HG03342 (cell line): ENCODE results near the gene RAD51B.

ENCODE experiments used
- ATAC-seq: cut with Tn5 transposase; IDR thresholded peaks from one replicate; pipeline ENCODE4 v1.9.1; 2021; ENCODE audit warnings: mild to moderate bottlenecking, moderate library complexity; ENCODE audit not compliant: unreplicated experiment

RAD51B gene

DNA sequence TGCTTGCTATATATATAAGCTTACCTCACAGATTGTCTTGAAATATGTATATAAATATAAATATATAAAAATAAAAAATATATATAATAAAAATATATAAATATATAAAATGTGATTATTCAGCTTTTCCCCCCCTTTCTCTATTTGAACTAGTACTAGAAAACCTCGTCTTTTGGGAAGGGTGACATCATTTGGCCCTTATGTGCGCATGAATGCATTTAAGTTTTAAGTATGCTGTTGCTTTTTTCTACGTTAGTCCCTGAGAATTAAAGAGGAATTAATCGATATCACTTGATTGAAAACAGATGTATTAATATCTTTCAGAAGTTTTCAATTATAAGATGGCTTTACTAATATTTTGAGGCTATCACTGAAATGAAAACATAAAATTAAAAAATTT lies 69.9 kb downstream of the RAD51B start:
- ATAC-seq: no peak

DNA sequence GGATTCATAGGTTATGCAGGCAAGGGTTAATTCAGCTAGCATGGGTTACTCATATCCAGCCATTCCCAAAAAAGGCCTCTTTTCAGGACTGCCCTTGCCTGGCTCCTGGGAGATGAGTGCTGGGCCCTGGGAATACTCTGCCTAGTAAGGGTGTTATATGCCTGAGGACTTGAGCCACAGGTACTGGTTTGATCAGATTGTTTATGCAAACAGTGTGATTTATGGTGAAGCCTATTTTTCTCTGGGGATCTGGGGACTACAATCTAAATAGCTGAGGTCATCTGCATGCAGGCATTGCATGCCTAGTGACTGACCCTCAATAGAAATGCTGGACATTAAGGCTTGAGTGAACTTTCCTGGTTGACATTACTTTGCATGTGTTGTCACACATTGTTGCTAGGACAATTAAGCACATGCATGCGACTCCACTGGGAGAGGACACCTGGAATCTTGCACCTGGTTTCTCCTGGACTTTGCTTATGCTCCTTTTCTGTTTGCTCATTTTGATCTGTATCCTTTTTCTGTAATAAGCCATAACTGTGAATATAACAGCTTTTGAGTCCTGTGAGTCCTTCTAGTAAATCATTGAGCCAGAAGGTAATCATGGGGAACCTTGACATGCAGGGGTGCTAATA lies 73.0 kb downstream of the RAD51B start:
- ATAC-seq: no peak

DNA sequence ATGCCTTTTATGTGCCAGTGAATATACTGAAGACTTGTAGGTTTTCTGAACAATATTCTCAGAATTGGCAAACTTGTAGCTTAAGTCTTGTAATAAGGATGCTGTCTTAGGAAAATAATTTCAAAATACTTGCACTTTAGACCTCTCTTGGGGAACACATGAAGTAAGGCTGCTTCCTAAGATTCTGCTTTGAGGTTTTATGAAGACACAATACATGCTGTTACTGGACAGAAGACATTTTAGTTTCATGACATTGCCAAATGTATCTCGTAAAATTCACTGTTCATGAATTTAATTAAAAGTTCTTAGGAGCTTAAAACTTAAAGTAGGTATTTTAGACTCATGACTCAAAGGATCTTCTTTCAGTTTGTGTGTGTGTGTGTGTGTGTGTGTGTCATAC lies 80.7 kb downstream of the RAD51B start:
- ATAC-seq: no peak

DNA sequence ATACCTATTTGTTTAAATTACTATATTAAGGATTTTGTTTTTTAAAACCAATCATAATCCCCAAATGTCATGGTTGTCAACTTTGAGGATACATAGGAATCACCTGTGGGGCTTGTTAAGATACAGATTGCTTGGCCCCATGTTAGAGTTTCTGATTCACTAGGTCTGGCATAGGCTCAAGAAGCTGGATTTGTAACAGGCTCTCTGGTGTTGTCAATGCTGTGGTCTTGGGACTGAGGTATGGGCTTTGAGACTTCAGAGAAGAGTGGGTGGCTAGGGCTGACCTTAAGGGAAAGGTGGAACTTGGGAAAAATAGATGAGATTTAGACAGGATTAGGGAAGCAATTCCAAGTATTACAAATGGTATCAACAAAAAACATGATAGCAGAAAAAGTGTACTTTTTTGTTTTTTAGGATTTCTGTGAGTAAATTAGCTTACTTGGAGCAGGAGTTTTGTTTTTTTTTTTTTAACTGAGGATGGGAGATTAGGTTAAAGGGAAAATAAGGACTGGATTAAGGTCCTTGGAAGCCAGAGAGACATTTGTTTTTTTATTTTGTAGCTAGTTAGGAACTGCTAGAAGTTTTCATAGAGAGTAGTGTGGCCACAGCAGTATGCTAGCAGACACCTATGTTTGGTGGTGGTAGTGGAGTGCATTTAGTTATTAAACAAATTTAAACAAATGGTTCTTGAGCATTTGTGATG lies 88.6 kb downstream of the RAD51B start:
- no peak for ATAC-seq

DNA sequence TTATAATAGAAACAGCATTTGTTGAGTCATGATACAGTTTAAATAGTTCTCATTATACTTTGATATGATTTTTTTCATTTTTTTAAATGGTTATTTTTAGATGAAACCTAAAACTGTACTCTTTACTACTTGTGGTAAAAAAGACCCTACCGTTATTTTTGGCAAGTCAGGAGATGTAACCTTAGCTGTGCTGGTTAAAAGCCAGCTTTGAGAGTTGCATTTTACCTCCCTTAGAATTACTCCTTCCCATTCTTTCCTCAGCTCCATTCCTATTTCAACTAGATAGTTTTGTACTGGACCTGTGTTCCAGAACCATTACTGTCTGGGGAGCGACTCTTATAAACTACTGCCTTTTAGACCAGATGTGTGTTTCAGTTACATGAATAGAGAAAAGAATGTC lies 92.0 kb downstream of the RAD51B start:
- no peak for ATAC-seq

DNA sequence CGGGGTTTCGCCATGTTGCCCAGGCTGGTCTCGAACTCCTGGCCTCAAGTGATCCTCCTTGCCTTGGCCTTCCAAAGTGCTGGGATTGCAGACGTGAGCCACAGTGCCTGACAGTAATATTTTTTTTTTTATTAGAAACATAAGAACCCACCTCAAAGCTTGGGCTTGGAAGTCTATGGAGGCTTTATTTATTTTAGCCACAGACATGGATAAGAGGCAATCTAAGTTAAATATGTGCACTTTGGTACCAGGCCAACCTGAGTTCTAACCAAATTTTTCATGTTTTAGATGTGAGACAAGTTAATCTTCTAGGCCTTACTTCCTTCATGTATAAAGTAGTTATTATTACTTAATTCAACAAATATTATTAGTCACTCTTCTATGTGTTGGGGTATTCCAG lies 96.9 kb downstream of the RAD51B start:
- no peak for ATAC-seq

DNA sequence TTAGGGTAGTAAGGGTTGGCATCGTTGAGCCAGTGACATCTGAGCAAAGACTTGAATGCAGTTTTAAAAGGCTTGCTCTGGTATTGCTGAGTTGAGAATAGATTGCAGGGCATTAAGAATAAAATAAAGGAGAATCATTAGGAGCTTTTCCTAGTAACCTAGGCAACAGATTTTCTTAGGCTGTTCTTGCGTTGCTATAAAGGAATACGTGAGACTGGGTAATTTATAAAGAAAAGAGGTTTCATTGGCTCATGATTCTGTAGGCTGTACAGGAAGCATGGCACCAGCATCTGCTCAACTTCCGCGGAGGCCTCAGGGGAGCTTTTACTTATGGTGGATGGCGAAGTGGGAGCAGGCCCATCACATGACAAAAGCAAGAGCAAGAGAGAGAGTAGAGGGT lies 97.4 kb downstream of the RAD51B start:
- no peak for ATAC-seq

DNA sequence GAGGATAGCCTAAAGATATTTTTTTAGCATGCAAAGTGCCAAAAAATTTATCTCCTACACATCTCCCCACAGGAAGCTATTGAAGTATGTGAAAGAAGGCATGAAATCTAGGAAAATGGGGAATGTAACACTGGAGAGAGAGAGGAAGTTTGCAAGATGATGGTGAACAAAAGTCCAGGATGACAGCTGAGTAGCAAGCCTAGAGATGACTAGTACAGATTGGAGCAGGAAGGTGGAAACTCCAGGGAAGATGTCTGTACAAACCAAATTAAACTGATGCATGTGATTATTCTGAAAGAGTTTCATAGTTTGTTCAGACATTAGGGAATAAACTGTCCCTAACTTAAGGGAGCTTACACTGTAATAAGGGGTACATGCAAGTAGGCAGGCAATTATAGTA lies 99.3 kb downstream of the RAD51B start:
- no peak for ATAC-seq

DNA sequence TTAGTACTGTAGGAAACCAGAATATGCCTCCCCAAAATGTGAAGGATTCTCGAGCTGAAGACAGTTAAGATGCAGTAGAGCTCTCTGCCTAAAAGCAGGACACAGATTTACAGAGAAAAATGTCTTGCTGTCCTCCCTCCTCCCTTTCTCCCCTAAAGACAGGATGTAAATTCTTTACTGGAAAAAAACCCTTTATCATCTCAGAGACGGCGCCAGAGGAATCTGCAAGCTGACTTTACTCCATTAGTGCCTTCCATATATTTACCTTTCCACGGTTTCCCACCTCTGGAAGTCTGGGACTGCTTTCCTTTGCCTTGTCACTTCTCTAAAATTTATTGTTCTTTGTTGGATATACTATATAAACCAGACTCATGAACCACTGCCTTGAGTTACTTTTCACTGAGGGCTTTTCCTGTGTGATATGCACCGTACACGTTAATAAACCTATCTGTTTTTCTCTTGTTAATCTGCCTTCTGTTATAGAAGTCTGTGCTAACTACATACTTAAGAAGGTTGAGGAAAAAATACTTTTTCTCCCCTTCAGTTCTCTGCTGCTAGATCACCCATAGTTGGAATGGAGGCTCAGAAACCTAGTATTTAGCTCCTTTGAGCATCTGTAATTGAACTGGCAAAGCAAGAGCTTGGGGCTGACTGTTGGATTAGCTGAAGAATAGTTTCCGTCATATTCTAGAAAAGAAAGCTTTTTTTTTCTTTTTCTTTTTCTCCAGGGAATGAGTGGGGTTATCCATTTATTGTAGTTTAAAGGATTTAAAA lies 99.9 kb downstream of the RAD51B start:
- ATAC-seq: no peak

DNA sequence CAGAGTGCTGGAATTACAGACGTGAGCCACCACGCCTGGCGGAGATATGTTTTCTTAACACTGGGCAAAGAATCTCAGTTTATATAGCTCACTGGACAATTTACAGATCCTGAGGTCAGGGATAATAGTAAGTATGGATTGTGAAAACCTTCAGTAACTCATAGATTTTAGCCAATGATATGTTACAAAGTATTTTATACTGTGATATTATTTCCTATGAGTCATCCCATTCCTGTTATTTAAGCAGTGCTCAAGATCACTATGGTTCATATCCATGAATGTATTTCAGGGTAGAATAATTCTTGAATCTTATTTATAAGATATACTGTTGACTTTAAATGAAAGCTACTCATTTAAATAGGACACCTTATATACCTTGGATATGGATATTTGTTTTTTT lies 107.2 kb downstream of the RAD51B start:
- no peak for ATAC-seq

DNA sequence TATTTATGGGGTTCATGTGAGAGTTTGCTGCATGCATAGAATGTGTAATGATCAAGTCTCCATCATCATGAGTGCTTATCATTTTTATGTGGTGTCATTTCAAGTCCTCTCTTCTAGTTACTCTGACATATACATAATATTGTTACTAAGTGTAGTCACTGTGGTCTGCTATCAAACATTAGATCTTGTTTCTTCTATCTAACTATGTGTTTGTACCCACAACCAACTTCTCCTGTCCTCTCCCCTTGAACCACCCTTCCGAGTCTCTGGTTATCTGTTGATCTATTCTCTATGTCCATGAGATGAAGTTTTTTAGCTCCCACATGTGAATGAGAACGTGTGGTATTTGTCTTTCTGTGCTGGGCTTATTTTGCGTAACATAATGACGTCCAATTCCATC lies 107.7 kb downstream of the RAD51B start:
- no peak for ATAC-seq

DNA sequence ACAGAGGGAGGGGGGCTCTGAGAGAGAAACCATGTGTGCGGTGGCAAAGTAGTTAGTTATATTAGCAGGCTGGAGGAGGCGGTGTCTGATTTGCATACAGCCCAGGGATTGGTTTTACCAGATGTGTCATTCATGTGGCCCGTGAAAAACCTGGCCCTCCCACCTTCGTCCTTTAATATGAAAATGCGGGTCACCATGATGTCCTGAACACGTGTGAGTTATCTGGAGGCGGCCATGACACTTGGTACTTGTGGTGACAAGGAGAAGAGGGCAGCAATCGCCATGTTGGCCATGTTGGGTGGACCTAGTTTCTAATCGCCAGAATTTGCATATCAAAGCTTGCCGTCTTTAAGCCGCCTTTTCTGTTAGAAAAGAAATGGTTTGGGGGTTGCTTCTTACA lies 108.8 kb downstream of the RAD51B start:
- no peak for ATAC-seq

DNA sequence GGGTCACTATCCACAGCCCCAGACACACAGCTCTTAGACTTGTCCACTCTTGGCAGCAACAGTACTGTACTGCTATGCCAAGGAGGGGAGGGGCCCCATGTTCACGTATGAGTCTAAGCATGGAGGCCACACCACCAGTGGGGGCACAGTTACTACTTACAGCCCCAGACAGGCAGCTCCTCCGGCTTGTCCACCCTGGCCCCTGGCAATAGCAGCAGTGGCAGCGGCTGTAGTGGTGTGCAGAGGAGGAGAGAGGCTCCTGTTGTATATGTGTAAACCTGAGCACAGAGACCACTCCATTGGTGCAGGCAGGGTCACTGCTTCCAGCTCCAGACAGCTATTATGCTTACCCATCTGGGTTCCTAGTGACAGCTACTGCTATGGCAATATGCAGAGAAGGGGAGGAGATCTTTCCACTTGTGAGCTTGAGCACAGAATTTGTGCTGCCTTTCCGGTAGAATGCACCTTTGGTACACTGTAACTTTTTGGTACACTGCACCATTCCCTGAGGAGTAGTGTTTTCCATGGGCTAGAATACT lies 113.2 kb downstream of the RAD51B start:
- ATAC-seq: no peak

DNA sequence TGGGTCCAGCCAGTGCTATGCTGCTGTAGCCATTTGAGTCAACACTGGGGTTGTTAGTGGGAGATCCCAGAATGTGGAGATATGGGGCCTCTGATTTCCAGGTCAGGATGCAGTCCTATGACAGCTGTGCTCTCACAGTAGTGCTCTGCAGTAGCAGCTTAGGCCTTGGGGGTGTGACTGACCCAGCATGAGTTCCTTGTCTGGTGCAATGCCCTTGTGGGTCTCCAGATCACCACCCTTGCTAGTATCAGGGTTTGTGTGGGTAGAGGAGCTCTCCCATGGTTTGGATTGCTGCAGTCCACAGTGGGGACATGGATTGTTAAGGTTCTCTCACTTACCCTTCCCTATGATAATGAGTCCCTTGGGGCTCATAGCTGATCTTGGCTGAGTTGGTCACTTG lies 113.7 kb downstream of the RAD51B start:
- no peak for ATAC-seq

DNA sequence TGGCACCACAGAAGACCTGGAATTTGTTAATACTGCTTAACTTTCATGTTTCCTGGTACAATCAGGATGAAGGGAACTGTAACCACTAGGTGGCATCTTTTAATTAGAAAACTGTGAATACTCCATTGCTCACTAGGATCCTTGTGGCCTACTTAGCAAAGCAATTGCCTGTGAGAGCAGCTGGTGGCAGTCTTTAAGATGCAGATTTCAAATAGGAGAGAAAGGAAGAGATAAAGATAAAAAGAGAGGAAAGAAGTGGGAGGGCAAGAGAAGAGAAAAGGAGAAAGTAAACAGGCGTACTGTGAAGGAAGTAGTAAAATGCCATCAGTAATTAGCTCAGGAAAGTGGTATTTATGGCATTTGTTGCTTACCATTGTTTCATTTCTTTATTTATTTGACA lies 114.5 kb downstream of the RAD51B start:
- no peak for ATAC-seq

DNA sequence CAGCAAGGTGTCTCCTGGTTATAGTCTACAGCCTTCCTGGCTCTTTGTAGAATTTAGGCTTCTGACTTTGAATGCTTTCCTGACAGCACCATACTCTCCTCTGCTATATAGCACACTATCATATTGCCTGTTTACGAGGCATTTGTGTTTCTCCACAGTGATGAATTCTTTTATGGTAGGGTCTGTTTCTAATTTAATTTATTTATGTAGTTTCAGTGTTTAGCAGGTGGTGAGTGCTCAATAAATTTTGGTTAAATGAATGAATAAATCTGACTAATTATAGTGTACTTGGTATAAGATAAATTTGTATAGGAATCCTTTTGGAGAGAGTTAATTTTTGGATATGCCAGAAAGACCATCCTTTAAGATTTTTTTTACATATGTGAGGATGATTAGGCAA lies 115.3 kb downstream of the RAD51B start:
- ATAC-seq: no peak

DNA sequence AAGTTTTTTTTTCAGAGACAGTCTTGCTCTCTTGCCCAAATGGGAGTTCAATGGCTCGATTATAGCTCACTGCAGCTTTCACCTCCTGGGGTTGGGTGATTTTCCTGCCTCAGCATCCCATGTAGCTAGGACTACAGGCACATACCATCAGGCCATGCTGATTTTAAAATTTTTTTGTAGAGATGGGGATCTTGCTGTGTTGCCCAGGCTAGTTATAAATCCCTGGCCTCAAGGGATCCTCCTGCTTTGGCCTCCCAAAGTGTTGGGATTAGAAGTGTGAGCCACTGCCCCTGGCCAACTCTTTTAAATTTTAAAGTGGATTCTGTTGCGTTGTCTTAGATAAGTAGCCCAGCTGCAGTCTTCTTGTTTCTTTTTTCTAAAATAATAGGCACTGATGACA lies 115.8 kb downstream of the RAD51B start:
- ATAC-seq: no peak

DNA sequence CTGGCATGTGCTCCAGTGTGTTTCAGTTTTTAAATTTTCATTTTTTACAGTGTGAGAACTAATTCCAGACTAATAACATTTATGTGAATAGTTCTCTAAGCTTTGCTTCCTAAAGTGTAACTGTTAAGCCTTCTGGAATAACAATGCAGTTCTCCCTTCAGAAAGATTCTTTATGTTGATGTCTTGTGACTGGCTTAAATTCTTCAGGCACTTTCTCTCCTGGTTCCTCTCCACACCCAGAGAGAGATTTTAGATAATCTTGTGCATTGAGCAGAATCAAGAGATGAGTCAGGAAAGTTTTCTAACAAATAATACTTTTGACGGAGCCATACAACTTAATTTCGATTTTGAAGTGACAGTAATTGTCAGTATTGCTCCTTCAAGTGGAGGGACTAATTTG lies 118.5 kb downstream of the RAD51B start:
- ATAC-seq: no peak

DNA sequence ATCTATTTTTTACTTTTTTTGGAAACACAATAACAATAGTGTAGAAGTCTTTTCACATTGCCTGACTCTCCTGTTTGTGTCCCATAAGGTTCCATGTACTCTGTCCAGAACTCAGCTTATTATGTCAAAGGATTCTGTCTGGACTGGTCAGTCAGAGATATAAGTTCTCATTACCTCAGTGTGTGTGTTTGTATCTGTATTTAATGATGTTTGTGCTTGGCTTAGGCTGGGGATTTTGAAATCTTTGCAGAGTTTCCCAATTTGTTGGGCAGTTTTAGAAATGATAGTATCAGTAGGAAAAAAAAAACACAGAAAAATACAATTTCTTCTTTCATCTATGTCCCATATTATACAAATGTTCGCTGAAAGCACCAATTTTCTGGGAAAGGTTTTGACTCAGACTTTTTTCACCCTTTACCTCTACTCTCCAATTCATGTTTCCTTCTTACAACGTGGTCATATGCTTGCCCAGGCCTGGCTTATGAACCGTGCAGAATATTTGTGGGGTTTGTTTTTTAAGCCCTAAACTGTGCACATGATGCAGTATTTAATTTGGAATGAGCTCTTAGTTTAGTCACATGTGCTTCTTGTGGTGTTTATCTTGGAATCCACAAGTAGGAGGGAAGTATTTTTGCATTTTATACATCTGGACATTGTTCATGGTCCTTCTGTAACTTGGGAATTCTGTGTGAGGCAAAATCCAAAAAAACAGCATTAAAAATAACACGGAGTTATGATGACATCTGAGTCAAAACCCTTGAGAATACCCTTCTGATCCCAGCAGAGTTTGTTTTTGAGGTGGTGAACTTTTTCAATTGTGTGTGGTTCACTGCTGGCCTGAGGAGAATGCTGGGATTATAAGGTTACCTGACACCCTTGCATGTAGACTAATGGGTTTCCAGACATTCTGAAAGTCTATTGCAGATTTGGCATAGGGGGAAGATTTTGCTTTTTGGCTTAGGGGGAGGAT lies 121.2 kb downstream of the RAD51B start:
- no peak for ATAC-seq

DNA sequence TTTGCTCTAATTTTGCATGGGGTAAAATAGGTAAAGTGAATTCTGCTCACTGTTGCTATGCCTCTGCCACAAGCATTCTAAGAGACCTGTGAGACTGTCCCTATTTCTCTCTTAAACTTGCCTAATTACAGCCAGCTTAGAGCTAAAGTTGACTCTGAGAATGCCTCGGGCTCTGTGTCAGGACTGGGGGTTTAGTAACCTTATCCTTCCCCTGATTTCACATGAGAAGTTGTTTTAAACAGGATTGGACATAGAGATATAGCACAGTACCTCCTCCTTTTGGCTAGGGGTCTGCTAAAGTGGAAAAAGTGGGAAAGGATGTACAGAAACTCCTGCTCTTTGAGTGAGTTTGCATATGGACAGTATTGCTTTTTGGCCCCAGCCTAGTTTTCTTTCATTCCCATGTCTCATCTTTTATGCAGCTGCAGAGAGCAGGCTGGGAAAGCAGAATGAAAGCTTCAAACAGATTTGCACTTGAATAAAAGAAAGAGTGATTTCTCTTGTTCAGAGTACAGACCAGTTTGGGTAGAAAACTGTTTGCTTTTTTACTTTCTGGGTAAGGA lies 122.0 kb downstream of the RAD51B start:
- no peak for ATAC-seq
